Measurements from ENCODE around the gene ITIH3.

ITIH3 gene

DNA sequence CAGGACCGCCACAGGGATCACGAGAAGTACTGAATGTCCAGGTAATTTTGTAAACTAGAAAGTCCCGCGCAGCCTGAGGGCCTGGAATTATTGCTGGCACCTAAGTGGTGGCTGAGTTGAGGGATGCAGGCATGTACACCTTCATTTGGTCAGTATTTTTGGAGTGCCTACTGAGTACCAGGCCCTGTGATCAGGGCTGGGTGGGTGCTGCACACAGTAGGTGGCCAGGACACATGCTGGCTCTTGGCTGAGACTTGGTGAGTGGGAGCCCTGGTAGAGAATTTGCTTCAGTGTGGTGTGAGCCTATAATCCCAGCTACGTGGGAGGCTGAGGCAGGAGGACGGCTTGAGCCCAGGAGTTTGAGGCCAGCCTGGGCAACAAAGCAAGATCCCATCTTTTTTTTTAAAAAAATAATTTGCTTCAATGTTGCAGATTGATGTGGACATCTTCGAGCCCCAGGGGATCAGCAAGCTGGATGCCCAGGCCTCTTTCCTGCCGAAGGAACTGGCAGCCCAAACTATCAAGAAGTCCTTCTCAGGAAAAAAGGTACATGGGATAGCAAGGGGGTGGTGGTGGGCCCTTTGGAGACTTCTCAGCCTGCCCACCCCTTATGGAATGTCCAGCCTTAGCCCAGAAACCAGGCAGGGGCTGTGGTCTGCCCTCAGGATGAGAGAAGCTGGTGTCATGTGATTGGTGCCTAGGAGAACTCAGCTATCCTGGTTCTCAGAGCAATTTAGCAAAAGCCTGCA is 14.6 kb upstream of the ITIH3 start:
- DNase-seq = no peak

GRCh38 chr3:52781741-52782140 is 12.9 kb upstream of the ITIH3 start:
- DNase-seq = no peak

DNA sequence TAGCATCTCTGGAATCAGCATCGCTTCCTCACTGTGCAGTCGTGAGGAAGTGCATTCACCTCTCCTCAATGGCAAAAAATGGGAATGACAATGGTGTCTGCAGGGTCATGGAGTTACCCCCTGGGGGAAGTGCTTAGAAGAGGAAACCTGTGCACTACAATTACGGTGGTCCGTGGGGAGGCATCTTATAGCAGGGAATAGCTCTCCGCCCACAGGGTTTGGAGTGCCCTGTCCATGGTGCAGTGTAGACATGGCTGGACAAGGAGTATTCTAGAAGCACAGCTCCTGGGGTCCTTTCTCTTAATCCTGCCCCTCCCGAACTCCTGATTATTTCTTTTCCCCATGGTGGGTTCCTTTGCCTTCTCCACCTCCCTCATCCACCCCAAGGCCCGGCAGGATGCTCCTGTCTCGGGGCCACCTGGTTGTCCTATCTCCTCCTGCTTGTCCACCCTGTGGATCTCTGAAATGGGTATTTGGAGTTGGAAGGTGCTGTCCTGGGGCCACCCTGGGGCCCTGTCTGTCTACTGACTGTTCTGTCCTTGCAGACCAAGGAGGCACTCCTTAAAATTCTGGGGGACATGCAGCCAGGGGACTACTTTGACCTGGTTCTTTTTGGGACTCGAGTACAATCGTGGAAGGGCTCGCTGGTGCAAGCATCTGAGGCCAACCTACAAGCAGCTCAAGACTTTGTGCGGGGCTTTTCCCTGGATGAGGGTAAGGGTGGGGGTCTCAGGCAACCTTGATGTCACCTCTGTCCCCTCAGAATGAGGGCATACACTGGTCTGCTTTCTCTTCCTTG is 12.0 kb upstream of the ITIH3 start:
- DNase-seq = no peak

GRCh38 chr3:52783211-52783555 is 11.4 kb upstream of the ITIH3 start:
- DNase-seq = no peak

DNA sequence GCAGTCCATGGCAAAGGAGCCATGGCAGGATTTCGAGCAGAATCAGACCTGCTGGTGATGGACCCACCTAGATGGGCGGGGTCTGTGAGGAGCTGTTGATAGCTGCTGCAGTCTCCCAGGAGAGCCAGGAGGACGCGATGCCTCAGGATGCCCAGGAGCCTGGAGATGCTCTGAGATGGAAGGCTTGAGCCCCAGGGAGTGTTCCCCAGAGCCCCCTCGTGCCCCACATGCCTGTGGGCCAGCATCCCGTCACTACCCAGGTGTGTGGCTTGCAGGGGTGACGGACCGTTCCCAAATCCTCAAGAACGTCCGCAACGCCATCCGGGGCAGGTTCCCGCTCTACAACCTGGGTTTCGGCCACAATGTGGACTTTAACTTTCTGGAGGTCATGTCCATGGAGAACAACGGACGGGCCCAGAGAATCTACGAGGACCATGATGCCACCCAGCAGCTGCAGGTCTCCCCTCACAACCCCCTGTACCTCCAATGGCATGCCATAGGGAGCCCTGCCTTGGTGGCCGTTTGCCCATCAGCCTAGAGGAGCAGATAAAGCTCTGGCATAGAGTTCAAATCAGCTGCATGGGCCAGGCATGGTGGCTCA is 10.5 kb upstream of the ITIH3 start:
- DNase-seq = no peak

DNA sequence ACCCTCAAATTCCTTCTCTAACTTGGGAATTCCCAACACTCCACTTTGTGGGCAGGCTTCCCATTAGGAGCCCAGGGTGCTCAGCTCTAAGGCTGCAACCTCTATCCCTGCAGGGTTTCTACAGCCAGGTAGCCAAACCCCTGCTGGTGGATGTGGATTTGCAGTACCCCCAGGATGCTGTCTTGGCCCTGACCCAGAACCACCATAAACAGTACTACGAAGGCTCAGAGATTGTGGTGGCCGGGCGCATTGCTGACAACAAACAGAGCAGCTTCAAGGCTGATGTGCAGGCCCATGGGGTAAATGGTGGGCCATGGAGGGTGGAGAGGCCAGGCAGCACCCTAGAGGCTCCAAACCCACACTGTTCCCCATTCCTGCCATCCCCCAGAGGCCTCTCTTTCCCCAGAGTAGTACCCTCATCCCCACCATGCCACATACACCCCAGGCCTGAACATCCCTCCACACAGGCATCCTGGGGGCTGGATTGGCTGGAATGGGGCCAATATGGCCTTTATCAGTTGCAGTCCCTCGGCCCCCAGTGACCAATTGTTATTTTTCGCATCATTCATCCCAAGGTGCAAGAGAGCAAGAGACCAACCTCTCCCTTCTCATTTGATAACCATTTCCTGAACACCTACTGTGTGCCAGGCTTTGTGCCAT is 9.5 kb upstream of the ITIH3 start:
- no peak for DNase-seq

DNA sequence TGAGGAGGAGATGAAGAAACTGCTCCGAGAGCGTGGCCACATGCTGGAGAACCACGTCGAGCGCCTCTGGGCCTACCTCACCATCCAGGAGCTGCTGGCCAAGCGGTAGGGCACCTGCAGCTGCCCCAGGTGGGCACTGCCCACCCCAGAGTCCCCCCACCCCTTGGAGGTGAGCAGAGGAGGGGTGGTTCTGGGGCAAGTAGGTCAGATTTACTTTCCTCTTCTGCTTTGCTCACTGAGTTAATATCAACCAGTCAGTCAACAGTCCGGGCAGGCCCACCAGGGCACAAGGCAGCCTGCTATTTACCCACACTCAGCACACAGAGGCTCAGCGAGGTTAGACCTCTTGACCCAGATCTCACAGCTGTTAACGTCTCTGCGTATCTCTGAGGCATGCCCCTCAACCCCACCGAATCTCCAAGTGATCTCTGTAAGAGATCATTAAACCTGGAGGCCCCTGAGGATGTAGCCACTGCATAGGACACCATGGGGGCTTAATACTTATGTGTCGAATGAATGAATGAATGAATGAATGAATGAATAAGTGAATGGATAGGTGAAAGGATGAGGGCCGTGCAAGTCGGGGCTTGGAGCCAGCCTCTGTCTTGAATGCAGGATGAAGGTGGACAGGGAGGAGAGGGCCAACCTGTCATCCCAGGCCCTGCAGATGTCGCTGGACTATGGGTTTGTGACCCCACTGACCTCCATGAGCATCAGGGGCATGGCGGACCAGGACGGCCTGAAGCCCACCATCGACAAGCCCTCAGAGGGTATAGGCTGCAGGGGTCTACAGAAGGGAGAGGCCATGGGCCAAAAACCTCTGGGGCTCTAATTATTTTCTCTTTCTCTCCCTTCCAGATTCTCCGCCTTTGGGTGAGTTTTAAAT is 8.0 kb upstream of the ITIH3 start:
- no peak for DNase-seq

- DNase-seq = no peak
These were observed 7.3 kb upstream of the ITIH3 start for GRCh38 chr3:52787246-52787645.

- DNase-seq = no peak
These were observed 6.6 kb upstream of the ITIH3 start for GRCh38 chr3:52787672-52788625.

- DNase-seq = no peak
These were observed 5.5 kb upstream of the ITIH3 start for GRCh38 chr3:52788890-52789745.

DNA sequence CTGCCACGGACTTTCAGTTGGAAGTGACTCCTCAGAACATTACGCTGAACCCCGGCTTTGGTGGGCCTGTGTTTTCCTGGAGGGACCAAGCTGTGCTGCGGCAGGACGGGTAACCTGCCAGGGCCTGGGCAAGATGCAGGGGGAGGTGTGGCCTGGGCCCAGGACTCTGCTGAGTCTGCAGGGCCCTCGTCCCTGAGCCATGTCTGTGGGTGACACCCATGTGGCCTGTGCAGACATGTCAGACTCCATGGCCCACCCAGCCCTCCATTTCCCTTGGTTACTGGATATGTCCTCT is 4.9 kb upstream of the ITIH3 start:
- DNase-seq = no peak

- DNase-seq = no peak
These were observed 4.3 kb upstream of the ITIH3 start for GRCh38 chr3:52790337-52790736.

- DNase-seq = no peak
These were observed 3.9 kb upstream of the ITIH3 start for GRCh38 chr3:52790741-52791140.

DNA sequence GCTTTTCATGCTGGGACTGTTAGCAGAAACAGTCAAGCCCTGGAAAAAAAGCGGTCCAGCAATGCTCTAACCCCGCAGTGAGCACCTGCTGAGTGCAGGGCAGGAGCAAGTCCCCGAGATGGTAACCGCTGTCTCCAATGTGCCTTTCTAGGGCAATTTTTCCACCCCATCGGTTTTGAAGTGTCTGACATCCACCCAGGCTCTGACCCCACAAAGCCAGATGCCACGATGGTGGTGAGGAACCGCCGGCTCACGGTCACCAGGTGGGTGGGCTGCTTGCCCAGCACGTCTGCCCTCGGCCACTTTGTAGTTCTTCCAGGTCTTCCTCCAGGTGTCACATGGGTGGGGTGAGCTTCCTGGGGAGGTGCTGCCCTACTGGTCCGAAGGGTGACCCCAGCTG is 3.2 kb upstream of the ITIH3 start:
- no peak for DNase-seq

GRCh38 chr3:52791928-52792327 is 2.7 kb upstream of the ITIH3 start:
- DNase-seq = no peak

DNA sequence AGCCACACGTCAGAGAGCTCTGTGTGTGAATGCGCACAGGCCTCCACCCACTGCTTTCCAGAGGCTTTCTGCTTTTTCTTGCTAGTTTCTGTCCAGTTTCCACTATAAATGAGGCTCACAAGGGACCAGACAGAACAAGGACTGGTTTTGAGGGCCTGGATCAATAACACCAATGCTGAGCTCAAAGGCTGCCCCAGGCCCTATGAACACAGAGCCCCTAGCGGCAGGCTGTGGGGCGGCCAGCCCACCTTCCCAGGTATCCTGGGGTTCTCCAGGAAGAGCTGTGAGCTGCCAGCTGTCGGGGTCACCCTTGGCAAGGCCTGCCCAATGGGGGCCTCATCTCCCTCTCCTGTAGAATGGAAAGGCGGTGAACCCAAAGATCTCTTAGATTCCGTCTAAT is 2.2 kb upstream of the ITIH3 start:
- no peak for DNase-seq

- no peak for DNase-seq
These were observed 1.5 kb upstream of the ITIH3 start for GRCh38 chr3:52792961-52793695.

GRCh38 chr3:52793702-52794611 is 639 bp upstream of the ITIH3 start:
- no peak for DNase-seq

Measured in activated T-cell treated with anti-CD3 and anti-CD28 coated beads, Interleukin-2, amount 50 U/mL, for 48 hours (primary cell).